ENCODE data around the gene RUNX2.

Gene RUNX2

DNA sequence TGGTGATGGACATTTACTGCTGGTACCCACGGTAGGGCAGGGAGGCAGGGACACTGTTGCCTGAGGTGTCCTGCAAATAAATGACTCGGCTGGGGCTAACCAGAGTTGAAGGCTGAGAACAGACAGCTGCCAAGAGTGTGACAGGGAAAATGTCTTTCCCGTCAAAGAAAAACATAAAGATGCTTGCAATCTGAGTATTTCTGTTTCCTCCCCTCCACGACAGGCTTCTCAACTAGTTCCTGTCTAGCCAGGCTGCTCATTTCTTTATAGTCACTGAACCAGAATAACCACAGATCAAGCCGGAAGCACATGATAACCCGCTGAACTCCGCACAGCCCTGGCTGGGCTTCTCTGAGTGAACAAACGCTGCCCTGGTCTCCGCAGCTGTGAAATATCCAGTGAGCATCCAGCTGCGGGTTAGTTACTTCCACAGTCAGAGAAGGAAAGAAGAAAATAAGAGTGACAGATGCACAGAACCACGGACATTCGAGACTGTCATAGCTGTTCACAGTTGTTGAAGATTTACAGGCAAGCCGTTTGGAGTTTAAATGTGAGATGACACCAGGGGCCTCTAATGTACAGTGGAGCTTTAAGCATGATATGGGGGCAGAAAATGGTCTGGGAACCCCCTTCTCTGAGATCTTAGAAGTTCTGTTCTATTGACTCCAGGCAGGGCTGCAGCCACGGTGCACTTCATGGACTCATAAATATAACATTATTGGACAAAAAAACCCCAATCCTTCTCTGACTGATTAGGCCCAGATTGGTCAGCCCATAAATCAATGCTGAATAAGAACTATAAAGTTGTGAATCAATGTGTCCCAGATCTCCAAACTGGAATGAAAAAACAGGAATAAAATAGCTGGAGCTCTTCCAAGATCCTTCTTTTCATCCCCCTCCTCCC is 349.5 kb downstream of the RUNX2 start:
- no peak for DNase-seq (ENCODE audit: low spot score)

DNA sequence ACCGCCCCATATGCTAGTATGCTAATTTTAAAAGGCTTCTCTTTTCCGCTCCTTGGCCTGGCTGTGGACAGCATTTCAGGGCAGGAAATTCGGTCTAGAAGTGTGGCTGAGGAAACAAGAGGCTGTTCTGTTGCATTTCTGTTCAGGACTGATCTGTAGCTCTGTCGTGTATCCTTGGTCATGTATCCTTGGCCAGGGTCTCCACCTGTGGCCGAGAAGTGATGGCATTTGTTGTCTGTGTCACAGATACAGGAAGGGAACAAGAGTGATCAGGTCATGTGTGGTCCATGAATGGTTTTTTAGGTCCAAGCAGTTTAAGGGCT is 350.1 kb downstream of the RUNX2 start:
- no peak for DNase-seq (ENCODE audit: low spot score)

DNA sequence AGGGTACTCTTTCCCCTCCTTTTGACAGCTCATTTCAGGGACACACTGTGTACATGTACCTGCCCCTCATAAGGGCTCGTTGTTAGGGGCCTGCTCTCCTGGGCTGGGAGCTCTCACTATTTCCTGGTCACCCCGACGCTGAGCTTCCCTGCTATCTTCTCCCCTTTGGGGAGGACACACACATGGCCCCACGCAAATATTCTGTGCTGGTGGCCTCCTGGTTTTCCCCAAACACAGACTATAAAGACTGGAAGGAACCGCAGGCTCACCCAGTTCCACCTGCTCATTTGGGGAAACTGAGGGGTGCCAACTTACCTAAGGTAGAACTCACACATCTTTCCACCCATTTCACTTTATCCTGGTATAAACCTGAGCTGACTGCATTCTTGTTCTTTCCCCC is 351.0 kb downstream of the RUNX2 start:
- no peak for DNase-seq (ENCODE audit: low spot score)

GRCh38 chr6:45679631-45680030 is 351.5 kb downstream of the RUNX2 start:
- no peak for DNase-seq (ENCODE audit: low spot score)

DNA sequence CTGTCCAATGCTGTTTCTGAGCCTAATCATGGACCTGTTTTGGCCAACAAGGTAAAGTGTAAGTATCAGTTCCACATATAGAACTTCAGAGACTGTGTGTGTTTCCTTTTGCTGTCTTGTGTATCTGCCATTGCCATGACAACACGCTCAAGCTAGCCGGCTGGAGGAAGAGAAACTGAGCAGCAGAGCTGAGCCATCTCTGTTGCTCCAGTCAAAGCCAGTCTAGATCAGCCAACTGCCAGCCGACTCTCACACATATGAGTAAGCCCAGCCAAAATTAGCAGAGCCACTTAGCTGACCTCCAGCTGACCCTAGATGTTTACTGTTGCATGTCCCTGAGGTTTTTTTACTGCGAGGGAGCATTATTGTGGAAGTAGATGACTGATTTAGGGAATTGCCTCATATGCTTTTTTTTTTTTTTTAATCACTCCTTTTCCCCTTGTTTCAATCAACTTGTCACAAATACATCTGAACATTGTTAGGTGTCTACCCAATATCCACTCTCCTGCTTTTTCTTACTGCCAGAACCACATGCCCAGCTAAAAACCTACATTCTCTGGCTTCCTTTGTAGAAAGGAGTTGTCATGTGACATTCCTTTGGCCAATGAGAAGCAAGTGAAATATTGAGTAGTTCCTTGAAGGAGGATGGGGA is 353.9 kb downstream of the RUNX2 start:
- DNase-seq (ENCODE audit: low spot score): no peak

DNA sequence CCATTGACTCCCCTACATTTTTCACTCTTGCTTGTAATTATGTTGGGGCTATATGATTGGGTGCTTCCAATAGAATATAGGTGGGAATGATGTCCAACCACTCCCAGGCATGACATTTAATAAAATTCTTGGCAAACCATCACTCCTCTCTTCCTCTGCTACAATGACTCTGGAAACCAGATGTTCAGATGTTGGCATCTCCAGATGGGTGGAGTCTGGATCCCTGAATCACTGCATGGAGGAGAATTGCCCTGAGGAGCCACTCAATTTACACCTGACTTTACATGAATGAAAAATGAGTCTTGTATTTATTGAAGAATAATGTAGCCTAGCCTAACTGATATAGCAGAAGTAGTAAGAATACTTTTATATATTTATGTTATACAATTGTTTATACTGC is 356.3 kb downstream of the RUNX2 start:
- no peak for DNase-seq (ENCODE audit: low spot score)

DNA sequence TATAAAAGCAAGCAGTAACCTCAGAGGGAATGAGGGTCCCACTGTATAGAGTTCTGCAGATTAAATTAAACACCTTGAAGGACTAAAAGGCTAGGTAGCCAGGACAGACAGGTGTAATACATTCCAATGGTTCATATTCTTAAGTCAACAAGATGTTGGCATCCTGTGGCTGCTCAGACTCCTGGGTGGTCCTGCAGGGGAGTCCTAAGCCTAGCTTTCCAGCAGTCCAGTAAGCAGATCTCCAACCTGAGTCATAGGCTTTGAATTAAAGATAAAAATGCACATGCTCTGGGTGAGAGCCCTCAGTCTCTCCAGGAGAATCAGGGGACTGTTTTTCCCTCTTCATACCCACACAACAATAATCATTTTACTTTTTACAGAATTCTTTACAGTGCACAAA is 356.9 kb downstream of the RUNX2 start:
- DNase-seq (ENCODE audit: low spot score): no peak

GRCh38 chr6:45686841-45687569 is 358.9 kb downstream of the RUNX2 start:
- no peak for DNase-seq (ENCODE audit: low spot score)

DNA sequence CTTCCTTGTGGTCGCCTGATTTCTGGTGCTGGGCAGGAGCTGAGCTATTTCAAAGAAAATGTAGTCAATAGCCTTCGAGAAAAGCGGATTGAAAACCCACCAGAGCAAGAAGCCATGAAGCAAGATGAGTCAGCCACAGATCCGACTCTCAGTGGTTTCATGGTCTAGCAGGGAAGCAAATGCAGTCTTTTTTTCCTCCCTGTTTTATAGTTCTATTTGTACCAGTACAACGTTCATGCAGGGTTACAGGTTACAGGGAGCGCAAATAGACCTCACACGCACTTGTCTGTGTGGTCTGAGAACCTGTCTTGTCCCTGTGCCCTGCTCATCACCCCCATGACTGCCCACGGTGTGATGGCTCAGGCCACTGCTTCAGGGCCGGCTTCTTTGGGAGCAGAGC is 359.4 kb downstream of the RUNX2 start:
- no peak for DNase-seq (ENCODE audit: low spot score)

DNA sequence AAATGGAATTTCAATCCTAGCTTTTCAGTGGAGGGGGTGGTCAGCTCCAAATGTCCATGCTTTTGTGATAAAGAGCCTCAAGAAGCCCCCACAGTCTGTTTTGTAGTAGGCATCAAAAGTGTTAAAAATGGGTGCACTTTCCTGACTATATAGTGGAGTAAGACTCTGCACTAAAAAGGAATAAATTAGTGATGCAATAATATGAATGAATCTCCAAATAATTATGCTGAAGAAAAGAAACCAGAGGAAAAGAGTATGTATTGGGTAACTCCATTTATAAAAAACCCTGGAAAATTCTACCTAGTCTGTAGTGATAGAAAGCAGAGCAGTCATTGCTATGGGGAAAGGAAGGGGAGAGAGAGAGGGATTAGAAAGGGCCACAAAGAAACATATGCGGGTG is 360.1 kb downstream of the RUNX2 start:
- DNase-seq (ENCODE audit: low spot score): no peak

- DNase-seq (ENCODE audit: low spot score): no peak
These were observed 361.9 kb downstream of the RUNX2 start for GRCh38 chr6:45689926-45690615.

DNA sequence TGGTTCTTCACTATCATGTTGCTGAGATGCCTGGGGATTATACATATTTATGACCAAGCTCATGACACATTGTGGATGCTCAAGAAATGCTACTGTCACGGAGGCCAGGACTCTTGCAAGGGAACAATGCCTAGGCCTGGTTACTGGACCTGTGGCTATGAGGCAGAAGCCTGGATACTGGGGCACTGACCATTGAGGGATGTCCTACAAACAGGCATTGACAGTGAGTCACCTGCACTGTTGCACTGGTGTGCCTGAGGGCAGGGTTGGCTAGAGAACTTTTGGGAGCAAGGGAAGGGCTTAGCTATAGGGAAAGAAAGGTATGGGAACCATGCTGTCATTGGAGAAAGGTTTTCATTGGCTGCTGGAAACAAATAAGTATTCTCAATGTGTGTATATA is 362.7 kb downstream of the RUNX2 start:
- DNase-seq (ENCODE audit: low spot score): no peak

DNA sequence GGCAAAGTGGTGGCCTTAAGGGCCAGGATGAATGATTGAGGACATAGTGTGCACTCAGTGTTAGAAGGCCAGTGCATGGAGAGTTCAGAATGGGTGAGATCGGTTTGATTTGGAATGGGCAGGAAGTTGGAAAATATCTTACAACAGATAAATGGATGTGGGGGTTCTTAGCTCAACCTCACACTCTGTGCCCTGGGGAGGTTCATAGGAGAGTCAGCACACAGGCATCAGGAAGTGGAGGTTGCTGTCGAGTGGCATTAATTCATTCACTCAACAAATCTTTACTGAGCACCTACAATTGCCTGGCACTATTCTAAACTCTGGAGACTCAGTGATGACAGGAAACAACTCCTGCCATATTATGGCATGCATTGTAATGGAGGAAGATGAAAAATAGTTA is 363.3 kb downstream of the RUNX2 start:
- DNase-seq (ENCODE audit: low spot score): no peak

DNA sequence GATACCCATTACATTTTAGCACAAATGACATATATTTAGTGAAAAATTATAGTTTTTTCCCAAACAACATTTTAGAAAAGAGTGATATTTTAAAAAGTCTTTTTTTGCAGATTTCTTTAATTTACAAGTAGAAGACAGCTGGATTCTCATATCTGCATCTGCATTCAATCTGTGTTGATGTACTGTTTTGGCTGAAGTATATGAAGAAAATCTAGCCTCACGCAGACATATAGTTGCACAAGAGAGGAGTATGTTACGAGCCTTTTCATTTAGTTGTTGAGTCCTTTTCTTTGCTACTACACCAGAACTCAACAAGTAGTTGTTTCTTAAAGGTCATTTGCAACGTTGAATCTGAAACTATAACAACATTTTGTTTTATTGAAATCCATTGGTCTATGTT is 363.9 kb downstream of the RUNX2 start:
- DNase-seq (ENCODE audit: low spot score): no peak

GRCh38 chr6:45696738-45697137 is 368.6 kb downstream of the RUNX2 start:
- DNase-seq (ENCODE audit: low spot score): no peak

- no peak for DNase-seq (ENCODE audit: low spot score)
These were observed 369.5 kb downstream of the RUNX2 start for GRCh38 chr6:45697605-45698004.

- no peak for DNase-seq (ENCODE audit: low spot score)
These were observed 369.9 kb downstream of the RUNX2 start for GRCh38 chr6:45698046-45698445.

GRCh38 chr6:45699663-45700062 is 371.5 kb downstream of the RUNX2 start:
- no peak for DNase-seq (ENCODE audit: low spot score)

DNA sequence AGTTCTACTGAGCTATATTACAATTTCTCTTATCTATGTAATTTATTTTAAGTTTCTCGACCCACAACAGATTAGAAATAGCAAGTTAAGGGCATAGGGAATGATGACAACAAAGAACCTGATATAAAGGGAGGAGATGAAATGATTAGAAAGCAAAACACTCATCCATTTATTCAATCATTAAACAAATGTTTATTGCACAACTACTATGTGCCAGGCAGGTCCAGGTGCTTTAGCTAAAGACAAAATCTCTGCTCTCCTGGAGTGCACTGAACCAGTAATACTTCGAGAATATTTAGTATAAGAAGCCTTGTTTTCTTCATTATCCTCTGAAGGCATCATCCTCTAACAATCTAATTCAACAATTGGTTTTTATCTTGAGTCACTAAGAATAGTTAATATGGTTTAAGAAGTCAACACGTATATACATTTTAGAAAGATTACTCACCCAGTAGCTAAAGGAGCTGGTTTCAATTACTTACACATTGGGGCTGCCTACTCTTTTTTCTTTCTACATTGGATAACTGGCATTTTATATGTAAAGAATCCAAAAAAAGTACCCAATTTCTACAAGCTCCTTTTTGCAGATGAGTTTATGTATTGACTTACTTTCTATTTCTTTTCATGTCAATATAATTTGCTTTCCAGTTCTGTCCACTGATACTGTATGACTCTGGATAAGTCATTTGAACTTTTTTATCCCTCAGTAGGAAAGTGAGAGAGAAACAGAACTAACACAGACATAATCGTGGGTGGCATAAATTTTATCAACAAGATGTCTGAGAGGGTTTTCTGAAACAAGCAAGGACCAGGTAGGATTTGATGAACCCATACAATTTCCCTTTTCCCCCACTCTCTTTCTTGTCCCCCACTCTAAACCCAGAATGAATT is 375.0 kb downstream of the RUNX2 start:
- DNase-seq (ENCODE audit: low spot score): no peak

DNA sequence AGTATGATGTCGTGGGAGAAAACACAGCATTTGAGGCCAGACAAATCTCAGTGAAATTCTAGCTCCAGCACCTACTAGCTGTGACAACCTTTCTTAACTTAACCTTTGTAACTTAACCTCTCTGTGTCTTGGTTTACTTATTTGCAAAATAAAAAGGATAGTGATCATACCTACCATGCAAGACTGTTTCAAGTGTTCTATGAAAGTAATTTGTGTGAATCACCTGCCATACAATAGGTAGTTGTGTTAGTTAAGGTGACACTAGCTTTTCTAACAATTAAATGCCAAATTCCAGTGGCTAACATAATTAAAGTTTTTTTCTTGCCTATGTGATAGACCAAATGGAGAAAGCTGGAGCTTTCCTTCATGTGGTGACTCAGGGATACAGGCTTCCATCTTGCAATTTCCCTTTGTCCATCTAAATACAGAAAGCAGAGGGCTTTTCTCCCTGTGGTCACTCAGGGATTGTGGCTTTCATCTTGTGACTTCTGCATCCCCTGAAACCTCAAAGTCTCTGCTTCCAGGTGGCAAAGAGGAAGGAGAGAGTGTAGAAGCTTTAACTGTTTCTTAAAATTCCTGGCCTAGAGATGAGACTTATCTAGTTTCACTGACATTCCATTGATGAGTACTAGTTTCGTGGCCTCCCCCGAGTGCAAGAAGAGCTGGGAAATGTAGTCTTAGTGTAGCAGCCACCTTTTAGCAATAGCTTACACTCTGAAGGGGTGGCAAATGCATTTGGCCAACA is 376.1 kb downstream of the RUNX2 start:
- DNase-seq (ENCODE audit: low spot score): no peak
